GM12878 (cell line): ENCODE results near the gene IMMT. TPM values are rescaled to one million over a fixed set of nuclear protein-coding genes. Genes with fewer than 3 reads are reported as not detected.

Experiments
- ATAC-seq: fragments of 200-7000 bp; cut with Tn5 transposase; 3 replicates; pipeline ENCODE4 v1.9.1; 2020; ENCODE audit warnings: mild to moderate bottlenecking, moderate library complexity
- BruUV-seq: library from RNA; stranded (reverse); fragments of 400-500 nt; replicated peaks from 2 replicates; lab custom pipeline; 2021; lab: Mats Ljungman, UMichigan
- CTCF ChIA-PET: fragments of 300-600 bp; sonication (Branson Sonifier 250); formaldehyde crosslinking; extraction: SDS; loops from one replicate; lab custom pipeline; 2021; ENCODE audit warnings: inconsistent platforms; lab: Yijun Ruan, JAX
- POLR2A ChIA-PET: fragments of 350-600 bp; formaldehyde crosslinking; extraction: SDS; loops from one replicate; lab custom pipeline; 2021; ENCODE audit warnings: inconsistent platforms; lab: Charles Lee
- RAD21 ChIA-PET: fragments of 300-600 bp; sonication (Branson Sonifier 250); formaldehyde crosslinking; loops from one replicate; lab custom pipeline; 2023; ENCODE audit warnings: antibody characterized with exemption; ENCODE audit not compliant: unreplicated experiment; lab: Charles Lee
- SMC1A ChIA-PET: fragments of 300-600 bp; sonication (Branson Sonifier 250); formaldehyde crosslinking; loops from one replicate; lab custom pipeline; 2023; ENCODE audit not compliant: unreplicated experiment, uncharacterized antibody; lab: Charles Lee
- DNase-seq: peaks from one replicate; pipeline ENCODE4 v3.0.0-alpha.2; 2011; ENCODE audit warnings: low read depth, low spot score
- FAIRE-seq: peaks from 3 replicates; lab custom pipeline; 2011; peaks lifted over from hg19 to GRCh38; lab: Jason Lieb, UNC
- H2AFZ ChIP-seq: 2 replicates; pipeline ENCODE4 v1.6.0; 2011; ENCODE audit warnings: low read depth, low read length, control low read depth; ENCODE audit not compliant: control insufficient read depth
- H3K27ac ChIP-seq: 2 replicates; pipeline ENCODE4 v1.5.1; 2011; ENCODE audit warnings: control low read depth; ENCODE audit not compliant: control insufficient read depth, insufficient read depth
- H3K27me3 ChIP-seq, 2 experiments: replicated peaks in 1 of 2; 2 replicates each; pipeline versions ENCODE4 v1.6.0 to v1.6.1; 2011; ENCODE audit warnings: low read length in 1 of 2; ENCODE audit not compliant: control insufficient read depth in 2 of 2, insufficient read depth in 2 of 2
- H3K36me3 ChIP-seq, 2 experiments: 2 replicates each; pipeline ENCODE4 v1.5.1; 2011; ENCODE audit warnings: low read length in 1 of 2; ENCODE audit not compliant: control insufficient read depth in 2 of 2, insufficient read depth in 2 of 2
- H3K4me1 ChIP-seq: 2 replicates; pipeline ENCODE4 v1.6.1; 2011; ENCODE audit warnings: mild to moderate bottlenecking, low read length, moderate library complexity, mixed read lengths; ENCODE audit not compliant: control insufficient read depth, insufficient read depth
- H3K4me2 ChIP-seq: 2 replicates; pipeline ENCODE4 v1.6.0; 2011; ENCODE audit warnings: control low read depth; ENCODE audit not compliant: control insufficient read depth, insufficient read depth
- H3K4me3 ChIP-seq: fragments of 200-600 bp; sonication (generic); 2 replicates; pipeline ENCODE4 v1.5.1; 2016
- H3K79me2 ChIP-seq: 2 replicates; pipeline ENCODE4 v1.6.0; 2011; ENCODE audit warnings: low read length; ENCODE audit not compliant: control insufficient read depth, insufficient read depth
- H3K9ac ChIP-seq: 2 replicates; pipeline ENCODE4 v1.8.0; 2011; ENCODE audit warnings: low read length, control low read depth, mixed read lengths; ENCODE audit not compliant: control insufficient read depth, insufficient read depth
- H3K9me3 ChIP-seq: replicated peaks from 3 replicates; pipeline ENCODE4 v1.5.1; 2011; ENCODE audit warnings: mild to moderate bottlenecking, low read length; ENCODE audit not compliant: control insufficient read depth, insufficient read depth
- H4K20me1 ChIP-seq: 2 replicates; pipeline ENCODE4 v1.6.0; 2011; ENCODE audit not compliant: control insufficient read depth, insufficient read depth
- EED ChIP-seq: sonication (generic); IDR thresholded peaks from 2 replicates; pipeline ENCODE4 v1.6.1; 2016; ENCODE audit warnings: antibody characterized with exemption, low read depth
- IKZF2 ChIP-seq, 2 experiments: fragments of 450-650 bp; IDR thresholded peaks; 2 replicates each; pipeline ENCODE4 v1.6.1; 2017; ENCODE audit warnings: mild to moderate bottlenecking in 2 of 2, moderate library complexity in 2 of 2
- MTA2 ChIP-seq: fragments of 450-650 bp; IDR thresholded peaks from 2 replicates; pipeline ENCODE4 v1.6.1; 2016; ENCODE audit warnings: low read depth, mild to moderate bottlenecking, moderate library complexity
- RUNX3 ChIP-seq: IDR thresholded peaks from 2 replicates; pipeline ENCODE4 v1.6.1; 2012; ENCODE audit warnings: low read length, inconsistent platforms
- SPI1 ChIP-seq: IDR thresholded peaks from 2 replicates; pipeline ENCODE4 v1.6.1; 2011; ENCODE audit warnings: low read depth, mild to moderate bottlenecking, low read length, moderate library complexity, borderline replicate concordance; ENCODE audit not compliant: insufficient read depth
- SREBF2 ChIP-seq: IDR thresholded peaks from 2 replicates; pipeline ENCODE4 v1.6.1; 2012; ENCODE audit warnings: mild to moderate bottlenecking, low read length
- WGBS: methylation state at CpG from one replicate; pipeline ENCODE4 v1.1.6; 2016; ENCODE audit warnings: low lambda C conversion rate; ENCODE audit not compliant: insufficient replicate concordance, insufficient coverage; ENCODE audit errors: missing lambda C conversion rate; 5-methylcytosine and 5-hydroxymethylcytosine counted together
- in situ Hi-C: fragments of 300-500 bp; cut with MboI; formaldehyde crosslinking; loops from 9 replicates; pipeline ENCODE4 v1.14.3; 2018; ENCODE audit warnings: mixed read lengths
- intact Hi-C: fragments of 100-400 bp; cut with micrococcal nuclease; formaldehyde crosslinking; loops from one replicate; pipeline ENCODE4 v1.14.2; 2022; ENCODE audit not compliant: unreplicated experiment
- polyA plus RNA-seq, 11 experiments: library from polyadenylated mRNA; depleted of rRNA in 4 of 11; unstranded in 6 of 11; stranded (reverse) in 5 of 11; fragments of >200 nt; fragmentation: Nextera tagmentation in 4 of 11; fragmentation: Illumina TruSeq in 1 of 11; extraction: Ambion mirVana in 4 of 11; extraction: Trizol in 1 of 11; gene quantifications; 1 replicate in 1 of 11; 2 replicates in 10 of 11; pipeline versions ENCODE4 v1.2.1 to v1.2.3, GENCODE V29; 2011 to 2016; ENCODE audit warnings: inconsistent platforms in 2 of 11, missing spikeins in 2 of 11, low read depth in 1 of 11
- total RNA-seq, 4 experiments: library from RNA; depleted of rRNA in 3 of 4; stranded (reverse); fragments of >200 nt in 3 of 4; fragmentation: Illumina TruSeq in 1 of 4; extraction: Trizol in 1 of 4; gene quantifications; 2 replicates each; pipeline versions ENCODE4 v1.2.1 to v1.2.3, GENCODE V29; 2013 to 2021
- TF ChIP-seq, protein P1 (sequence below): IDR thresholded peaks from 2 replicates; pipeline ENCODE4 v1.6.1; 2012; ENCODE audit warnings: low read depth, low read length, improper control_type of control experiment

Gene IMMT
- total and polyA plus RNA-seq, 10 of the 15 experiments (the other 5 are each of a cell fraction or from before 2014, with no cell fraction given) = 78.4 to 149 (median 98.7) TPM

DNA sequence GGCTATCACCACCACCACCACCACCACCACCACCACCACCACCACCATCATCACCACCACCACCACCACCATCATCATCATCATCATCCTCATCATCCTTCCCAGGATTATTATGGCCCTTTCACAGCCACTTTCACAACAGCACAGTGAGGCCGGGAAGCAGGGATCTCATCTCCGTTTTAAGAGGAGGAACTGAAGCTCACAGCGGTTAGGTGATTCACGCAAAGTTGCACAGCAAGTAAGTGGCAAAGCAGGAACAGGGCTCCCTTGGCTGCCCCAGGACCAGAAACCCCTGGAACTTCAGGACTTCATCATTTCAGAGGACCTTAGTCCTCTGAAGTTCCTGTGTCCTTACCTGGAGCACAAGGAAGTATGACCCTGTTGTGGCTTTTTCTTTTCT, 30.8 kb upstream of the IMMT start:
- ATAC-seq (peak; percentile 25), DNase-seq (no peak), FAIRE-seq (no peak)
- TF ChIP-seq MTA2 (no peak), SREBF2 (no peak), SPI1 (peak; percentile 74; the same call in 1 of the 2 replicates), IKZF2 (IDR thresholded peaks at IDR 0.05) (peak in 1 of 2 experiments; percentile 56; a peak in 2 of 4 replicates), EED (peak; percentile 61; the same call in 1 of the 2 replicates), RUNX3 (peak; percentile 68)
- TF ChIP-seq, protein P1, sequence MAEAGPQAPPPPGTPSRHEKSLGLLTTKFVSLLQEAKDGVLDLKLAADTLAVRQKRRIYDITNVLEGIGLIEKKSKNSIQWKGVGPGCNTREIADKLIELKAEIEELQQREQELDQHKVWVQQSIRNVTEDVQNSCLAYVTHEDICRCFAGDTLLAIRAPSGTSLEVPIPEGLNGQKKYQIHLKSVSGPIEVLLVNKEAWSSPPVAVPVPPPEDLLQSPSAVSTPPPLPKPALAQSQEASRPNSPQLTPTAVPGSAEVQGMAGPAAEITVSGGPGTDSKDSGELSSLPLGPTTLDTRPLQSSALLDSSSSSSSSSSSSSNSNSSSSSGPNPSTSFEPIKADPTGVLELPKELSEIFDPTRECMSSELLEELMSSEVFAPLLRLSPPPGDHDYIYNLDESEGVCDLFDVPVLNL = no peak
- Histone ChIP-seq H3K9me3 (no peaks in the 10 kb centered on the region), H3K79me2 (no peaks in the 10 kb centered on the region), H3K4me2 (peak overlapping the region; percentile 4; the same call in 1 of the 2 replicates), H3K4me1 (peaks cover 32% of the 10 kb centered on the region), H3K9ac (no peak overlapping the region), H3K36me3 (no peaks in the 10 kb centered on the region), H3K4me3 (no peak overlapping the region), H3K27ac (peak overlapping the region; percentile 82), H3K27me3 (no peaks in the 10 kb centered on the region), H4K20me1 (no peaks in the 10 kb centered on the region), H2AFZ (no peak overlapping the region)
- intact Hi-C loops (loop anchor here (10.0 kb wide), 1 partner anchor 219 kb away; the partner anchor contains the start of gene KDM3A), in situ Hi-C loops (no loop called here)
- no TSS peak for BruUV-seq
- 4% methylated on average over 4 of the region's 4 CpGs for WGBS
- ChIA-PET POLR2A (interaction anchor here (0.6 to 2.3 kb wide), 6 partner anchors 12 to 216 kb away, joined by 3 to 21 read pairs (median 4); partner anchors contain the start of gene KDM3A), SMC1A (interaction anchor here (1.0 to 7.1 kb wide), 12 partner anchors 11 to 147 kb away, joined by 3 to 178 read pairs (median 10); no protein-coding TSS in a partner anchor), CTCF (interaction anchor here (0.9 to 9.0 kb wide), 10 partner anchors 11 to 143 kb away, joined by 3 to 278 read pairs (median 9); no protein-coding TSS in a partner anchor), RAD21 (interaction anchor here (0.7 to 10.1 kb wide), 14 partner anchors 9 to 216 kb away, joined by 3 to 181 read pairs (median 4); partner anchors contain the start of gene KDM3A)
